Measurements from ENCODE around the gene HES7. TPM values are rescaled to one million over a fixed set of nuclear protein-coding genes. Genes with fewer than 3 reads are reported as not detected.

HES7 gene
- polyA plus RNA-seq, 6 donors from 2014 or later: not detected

DNA sequence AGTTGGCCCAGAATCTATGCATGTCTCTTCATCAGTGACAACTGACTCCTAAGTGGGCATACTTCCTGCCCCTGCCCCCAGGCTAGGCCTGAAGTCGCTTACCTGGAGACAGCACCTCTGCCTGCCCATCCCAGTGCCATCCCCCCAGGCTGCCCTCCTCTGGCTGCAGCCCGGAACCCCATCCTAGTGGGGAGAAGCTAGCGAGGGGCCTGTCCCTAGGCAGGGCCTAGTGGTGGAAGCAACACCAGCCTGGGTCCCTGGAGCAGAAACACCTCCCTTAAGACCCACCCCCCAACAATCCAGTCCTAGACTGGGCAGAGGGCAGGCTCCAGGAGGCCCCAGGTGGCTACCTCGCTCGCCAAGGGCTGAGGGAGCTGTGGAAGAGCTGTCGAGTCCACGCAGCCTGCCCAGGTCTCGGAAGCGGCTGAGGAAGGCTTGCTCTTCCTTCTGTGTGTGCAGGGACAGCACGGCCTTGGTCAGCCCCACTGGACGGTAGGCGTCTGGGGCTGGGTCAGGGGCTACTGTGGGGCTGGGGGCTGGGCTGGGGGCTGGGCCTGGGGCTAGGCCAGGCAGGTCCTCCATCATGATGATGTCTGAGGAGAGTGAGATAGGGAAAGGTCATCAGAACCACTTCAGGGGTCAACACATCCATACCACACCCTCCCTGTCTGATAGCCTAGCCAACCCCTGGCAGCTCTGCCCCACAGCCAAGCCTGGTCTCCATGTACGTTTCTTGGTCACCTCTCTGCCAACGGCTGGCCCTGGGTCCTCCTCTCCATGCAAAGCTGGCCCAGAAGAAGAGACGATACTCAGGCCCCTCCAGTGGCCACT, 20.7 kb upstream of the HES7 start:
- peak in 1 of 2 donors; percentile 3 for ATAC-seq (ENCODE audit: low read depth in 2 of 2)

GRCh38 chr17:8143581-8144400, 19.9 kb upstream of the HES7 start:
- DNase-seq: peak; percentile 14
- H3K27ac Mint-ChIP-seq: peak overlapping the region in 3 of 6 donors; percentile 56 to 90 (median 69)
- H3K36me3 Mint-ChIP-seq: peaks cover 0 to 25% of the 10 kb centered on the region in 2 donors
- H3K9me3 Mint-ChIP-seq: no peaks in the 10 kb centered on the region
- peak overlapping the region in 2 of 8 donors; percentile 47 to 55 for H3K4me3 Mint-ChIP-seq
- ATAC-seq (ENCODE audit: low read depth in 2 of 2): no peak
- peaks cover 3 to 23% (median 15%) of the 10 kb centered on the region in 3 donors for H3K4me1 Mint-ChIP-seq
- no peaks in the 10 kb centered on the region for H3K27me3 Mint-ChIP-seq

More for the DNA sequence above, 20.7 kb upstream of the HES7 start:
- Mint-ChIP-seq H3K9me3 (no peaks in the 10 kb centered on the region), H3K27me3 (no peaks in the 10 kb centered on the region), H3K27ac (peak overlapping the region in 1 of 6 donors; percentile 33), H3K4me1 (peaks cover 6 to 23% (median 19%) of the 10 kb centered on the region in 3 donors), H3K4me3 (peak overlapping the region in 1 of 8 donors; percentile 47), H3K36me3 (peaks cover 0 to 25% of the 10 kb centered on the region in 2 donors)
- DNase-seq: peak; percentile 11

GRCh38 chr17:8142887-8143580, 19.1 kb upstream of the HES7 start:
- DNase-seq (peak; percentile 10), ATAC-seq (ENCODE audit: low read depth in 2 of 2) (no peak)
- H3K4me1 Mint-ChIP-seq: peaks cover 3 to 23% (median 15%) of the 10 kb centered on the region in 3 donors
- H3K36me3 Mint-ChIP-seq: peaks cover 0 to 25% of the 10 kb centered on the region in 2 donors
- H3K27ac Mint-ChIP-seq: peak overlapping the region in 1 of 6 donors; percentile 69
- no peaks in the 10 kb centered on the region for H3K27me3 Mint-ChIP-seq
- H3K4me3 Mint-ChIP-seq: peak overlapping the region in 1 of 8 donors; percentile 47
- H3K9me3 Mint-ChIP-seq: no peaks in the 10 kb centered on the region

GRCh38 chr17:8142158-8142886, 18.4 kb upstream of the HES7 start:
- Mint-ChIP-seq H3K4me3 (peak overlapping the region in 1 of 8 donors; percentile 64), H3K27ac (peak overlapping the region in 1 of 6 donors; percentile 26), H3K27me3 (no peaks in the 10 kb centered on the region), H3K36me3 (peaks cover 0 to 24% of the 10 kb centered on the region in 2 donors), H3K4me1 (peaks cover 3 to 20% (median 15%) of the 10 kb centered on the region in 3 donors), H3K9me3 (no peaks in the 10 kb centered on the region)
- ATAC-seq (ENCODE audit: low read depth in 2 of 2) (no peak), DNase-seq (peak; percentile 15)

DNA sequence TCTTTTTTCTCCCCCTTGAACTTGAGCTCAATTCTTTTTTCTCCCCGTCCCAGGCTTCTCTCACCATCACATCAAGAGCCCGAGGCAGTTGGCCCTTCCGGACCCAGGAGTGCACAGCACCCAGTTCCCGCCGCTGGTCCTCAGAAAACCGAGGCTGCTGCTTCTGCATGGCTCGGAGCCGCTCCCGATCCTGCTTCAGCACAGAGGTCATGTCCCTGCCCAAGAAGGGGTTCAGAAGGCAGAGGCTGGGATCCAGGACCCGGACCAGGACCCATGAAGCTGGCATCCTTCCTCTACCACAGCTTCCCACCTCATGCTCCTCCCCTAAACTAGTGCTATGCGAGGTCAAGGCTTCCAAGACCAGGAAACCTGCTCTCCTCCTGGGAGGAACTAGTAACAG, 17.8 kb upstream of the HES7 start:
- Mint-ChIP-seq H3K4me1 (peaks cover 4 to 17% (median 11%) of the 10 kb centered on the region in 3 donors), H3K4me3 (peak overlapping the region in 2 of 8 donors; percentile 47 to 64), H3K9me3 (no peaks in the 10 kb centered on the region), H3K36me3 (peaks cover 0 to 19% of the 10 kb centered on the region in 2 donors), H3K27ac (peak overlapping the region in 3 of 6 donors; percentile 20 to 89 (median 39)), H3K27me3 (no peaks in the 10 kb centered on the region)
- DNase-seq (no peak), ATAC-seq (ENCODE audit: low read depth in 2 of 2) (no peak)

- H3K4me3 Mint-ChIP-seq: peak overlapping the region in 3 of 8 donors; percentile 7 to 64 (median 37)
- H3K36me3 Mint-ChIP-seq: peaks cover 0 to 12% of the 10 kb centered on the region in 2 donors
- no peaks in the 10 kb centered on the region for H3K27me3 Mint-ChIP-seq
- no peak for DNase-seq
- no peaks in the 10 kb centered on the region for H3K9me3 Mint-ChIP-seq
- H3K4me1 Mint-ChIP-seq: peaks cover 7 to 13% (median 7%) of the 10 kb centered on the region in 3 donors
- H3K27ac Mint-ChIP-seq: peak overlapping the region in 5 of 6 donors; percentile 39 to 90 (median 67)
- no peak for ATAC-seq (ENCODE audit: low read depth in 2 of 2)
These were observed 17.1 kb upstream of the HES7 start for GRCh38 chr17:8141045-8141444.

GRCh38 chr17:8140065-8141029, 16.4 kb upstream of the HES7 start:
- H3K36me3 Mint-ChIP-seq: peaks cover 0 to 8% of the 10 kb centered on the region in 2 donors
- peak overlapping the region in 1 of 6 donors; percentile 47 for H3K27ac Mint-ChIP-seq
- ATAC-seq (ENCODE audit: low read depth in 2 of 2) (no peak), DNase-seq (peak; percentile 6)
- H3K4me1 Mint-ChIP-seq: peaks cover 5 to 11% (median 7%) of the 10 kb centered on the region in 3 donors
- H3K9me3 Mint-ChIP-seq: no peaks in the 10 kb centered on the region
- H3K27me3 Mint-ChIP-seq: no peaks in the 10 kb centered on the region
- H3K4me3 Mint-ChIP-seq: no peak overlapping the region

GRCh38 chr17:8138672-8139371, 14.9 kb upstream of the HES7 start:
- H3K27ac Mint-ChIP-seq: no peak overlapping the region
- peak; percentile 93 for DNase-seq
- H3K4me1 Mint-ChIP-seq: peaks cover 3 to 8% (median 7%) of the 10 kb centered on the region in 3 donors
- H3K36me3 Mint-ChIP-seq: peaks cover 0 to 4% of the 10 kb centered on the region in 2 donors
- peak; percentile 86 to 87 for ATAC-seq (ENCODE audit: low read depth in 2 of 2)
- no peak overlapping the region for H3K4me3 Mint-ChIP-seq
- H3K27me3 Mint-ChIP-seq: no peaks in the 10 kb centered on the region
- no peaks in the 10 kb centered on the region for H3K9me3 Mint-ChIP-seq

DNA sequence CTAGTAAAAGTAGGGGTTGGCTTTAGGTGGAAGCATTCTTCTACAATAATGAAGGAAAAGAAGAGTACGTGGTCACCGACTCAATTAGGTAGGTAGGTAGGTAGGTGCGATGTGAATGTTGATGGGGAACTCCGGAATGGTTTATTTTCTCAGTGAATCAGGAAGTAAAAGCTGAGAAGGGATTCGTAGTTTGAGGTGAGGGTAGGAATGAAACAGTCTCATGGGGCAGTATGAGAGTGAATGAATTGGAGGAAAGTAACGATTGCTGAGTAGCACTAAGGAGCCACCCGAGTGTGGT, 14.4 kb upstream of the HES7 start:
- DNase-seq (no peak), ATAC-seq (ENCODE audit: low read depth in 2 of 2) (peak; percentile 40 to 45)
- Mint-ChIP-seq H3K4me3 (no peak overlapping the region), H3K27ac (no peak overlapping the region), H3K4me1 (peaks cover 0 to 7% (median 6%) of the 10 kb centered on the region in 3 donors), H3K27me3 (no peaks in the 10 kb centered on the region), H3K9me3 (no peaks in the 10 kb centered on the region), H3K36me3 (no peaks in the 10 kb centered on the region)

- Mint-ChIP-seq H3K36me3 (no peaks in the 10 kb centered on the region), H3K27ac (no peak overlapping the region), H3K4me1 (peaks cover 0 to 7% (median 6%) of the 10 kb centered on the region in 3 donors), H3K9me3 (no peaks in the 10 kb centered on the region), H3K4me3 (no peak overlapping the region), H3K27me3 (no peaks in the 10 kb centered on the region)
- peak; percentile 23 for DNase-seq
- no peak for ATAC-seq (ENCODE audit: low read depth in 2 of 2)
These were observed 13.9 kb upstream of the HES7 start for GRCh38 chr17:8137645-8138373.

- DNase-seq (no peak), ATAC-seq (ENCODE audit: low read depth in 2 of 2) (no peak)
- H3K4me3 Mint-ChIP-seq: peak overlapping the region in 1 of 8 donors; percentile 35
- H3K9me3 Mint-ChIP-seq: no peaks in the 10 kb centered on the region
- H3K36me3 Mint-ChIP-seq: no peaks in the 10 kb centered on the region
- H3K27ac Mint-ChIP-seq: no peak overlapping the region
- H3K4me1 Mint-ChIP-seq: peaks cover 0 to 4% (median 3%) of the 10 kb centered on the region in 3 donors
- peaks cover 7 to 23% (median 13%) of the 10 kb centered on the region in 3 donors for H3K27me3 Mint-ChIP-seq
These were observed 10.0 kb upstream of the HES7 start for GRCh38 chr17:8133941-8134340.

All from naive B cell (primary cell).